Epidermal melanocyte (primary cell): ENCODE data around the gene GIT1.

Source experiments
- DNase-seq: peaks from one replicate; pipeline ENCODE4 v3.0.0; 2011; ENCODE audit warnings: low spot score; ENCODE audit not compliant: insufficient read length

GIT1 gene

DNA sequence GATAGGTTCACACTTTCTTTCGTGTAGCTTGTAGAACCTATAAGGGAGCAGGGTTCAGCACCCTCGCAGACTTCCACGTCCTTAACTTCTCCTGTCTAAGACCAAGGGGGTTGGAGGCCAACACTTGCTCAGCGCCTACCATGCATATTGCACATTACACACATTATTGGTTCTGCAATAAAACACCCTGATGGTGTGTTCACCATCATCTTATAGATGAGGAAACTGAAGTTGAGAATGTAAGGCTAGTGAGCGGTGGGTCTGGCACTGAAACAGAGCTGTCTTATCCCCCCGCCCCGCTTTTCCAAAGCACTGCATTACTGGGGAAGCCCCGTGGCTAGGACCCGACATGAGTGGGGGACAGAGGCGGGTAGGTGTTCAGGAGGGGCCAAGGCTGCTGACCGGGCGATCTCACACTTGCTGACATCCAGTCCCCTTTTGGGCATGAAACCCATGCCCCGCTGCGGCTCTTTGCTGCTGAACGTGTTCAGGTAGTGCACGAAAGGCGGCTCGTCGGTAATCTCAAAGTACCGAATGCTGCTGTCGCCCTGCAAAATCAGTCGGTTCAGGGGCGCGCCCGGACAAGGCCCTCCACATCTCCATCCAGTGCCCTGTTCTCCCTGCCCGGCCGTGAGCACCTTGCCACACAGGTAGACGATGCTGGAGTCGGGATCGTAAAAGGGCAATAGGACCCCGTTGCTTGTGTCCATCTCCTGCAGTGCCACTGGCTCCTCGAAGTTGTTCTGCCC is 27.0 kb upstream of the GIT1 start:
- DNase-seq: no peak

DNA sequence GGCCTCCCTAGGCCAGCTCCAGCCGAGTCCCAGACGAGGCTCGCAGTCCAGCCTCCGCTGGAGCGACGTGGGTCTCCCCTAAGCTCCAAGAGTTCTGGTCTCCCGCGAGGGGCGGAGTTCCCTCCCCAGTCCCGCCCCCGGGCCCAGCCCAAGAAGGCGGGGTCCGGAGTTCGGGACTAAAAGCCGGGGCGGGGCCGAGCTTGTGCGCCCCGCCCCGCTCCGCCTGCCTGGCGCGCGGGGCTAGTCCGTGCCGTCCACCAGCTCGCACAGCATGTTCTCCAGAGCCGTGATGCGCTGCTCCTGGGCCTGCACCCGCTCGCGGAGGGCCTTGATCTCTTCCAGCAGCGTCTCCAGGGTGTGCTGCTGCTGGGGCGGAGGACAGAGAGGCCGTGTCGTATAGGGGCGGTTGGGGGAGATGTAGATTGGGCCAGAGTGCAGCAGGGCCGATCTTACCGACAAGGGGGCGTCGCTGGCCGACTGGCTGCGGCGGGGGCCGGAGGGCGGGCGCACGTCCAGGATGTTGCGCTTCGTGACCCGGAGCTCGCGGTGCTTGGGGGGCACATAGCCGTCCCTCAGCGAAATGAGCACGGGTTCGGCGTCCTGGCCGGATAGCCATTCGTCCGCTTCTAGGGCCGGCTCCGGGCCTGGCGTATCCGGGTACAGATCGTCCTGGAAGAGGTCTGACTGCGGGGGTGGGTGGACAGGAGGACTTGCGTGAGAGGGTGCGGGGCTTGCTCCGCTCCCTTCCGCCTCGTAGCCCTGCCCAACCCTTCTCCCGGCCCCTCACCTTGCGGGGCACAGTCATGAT is 26.2 kb upstream of the GIT1 start:
- DNase-seq: peak; percentile 81

DNA sequence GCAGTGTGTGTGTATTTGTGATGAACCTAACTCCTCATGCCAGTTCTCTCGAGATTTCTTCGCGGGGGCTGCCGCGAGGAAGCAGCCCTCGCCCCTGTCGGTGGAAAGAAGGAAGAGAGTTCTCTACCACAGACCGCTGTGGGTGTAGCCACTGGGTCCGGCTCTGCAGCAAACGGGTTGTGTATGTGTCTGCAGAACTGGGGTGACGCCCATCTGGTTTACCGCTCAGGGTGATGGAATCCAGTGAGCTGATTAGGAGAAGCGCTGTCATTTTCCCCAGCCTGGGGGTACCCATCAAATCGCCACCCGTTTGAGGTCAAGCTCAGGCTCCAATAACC is 25.6 kb upstream of the GIT1 start:
- no peak for DNase-seq

DNA sequence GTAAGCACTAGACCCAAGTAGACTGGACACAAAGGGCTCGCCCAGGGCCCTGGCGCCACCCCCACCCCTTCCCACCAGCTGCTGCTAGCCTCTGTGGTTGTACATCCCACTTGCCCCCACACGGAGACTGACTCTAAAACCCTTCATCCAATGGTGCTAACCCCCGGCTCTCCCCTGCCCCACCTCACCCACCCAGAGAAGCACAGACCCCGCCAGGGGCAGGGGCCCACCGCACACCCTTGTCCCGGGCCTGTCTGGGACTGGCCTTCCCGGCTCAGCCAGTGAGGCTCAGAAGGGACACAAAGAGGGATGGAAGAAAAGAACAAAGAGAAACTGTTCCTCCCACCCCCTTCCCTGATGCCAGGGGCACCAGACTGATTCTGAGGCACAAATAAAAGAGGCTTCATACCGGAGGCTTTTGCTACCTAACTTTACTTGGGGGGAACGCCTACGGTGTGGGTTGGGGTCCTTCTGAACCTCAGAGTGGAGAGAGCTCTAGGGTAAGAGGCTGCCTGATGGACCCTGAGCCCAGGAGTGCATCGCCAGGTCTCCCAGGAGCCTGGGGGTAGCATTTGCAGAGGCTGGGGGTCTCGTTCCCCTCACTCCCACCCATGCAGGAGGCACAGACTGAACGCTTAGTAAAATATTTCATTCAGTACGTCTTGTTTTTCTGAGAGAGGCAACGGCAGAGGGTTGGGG is 25.1 kb upstream of the GIT1 start:
- no peak for DNase-seq

DNA sequence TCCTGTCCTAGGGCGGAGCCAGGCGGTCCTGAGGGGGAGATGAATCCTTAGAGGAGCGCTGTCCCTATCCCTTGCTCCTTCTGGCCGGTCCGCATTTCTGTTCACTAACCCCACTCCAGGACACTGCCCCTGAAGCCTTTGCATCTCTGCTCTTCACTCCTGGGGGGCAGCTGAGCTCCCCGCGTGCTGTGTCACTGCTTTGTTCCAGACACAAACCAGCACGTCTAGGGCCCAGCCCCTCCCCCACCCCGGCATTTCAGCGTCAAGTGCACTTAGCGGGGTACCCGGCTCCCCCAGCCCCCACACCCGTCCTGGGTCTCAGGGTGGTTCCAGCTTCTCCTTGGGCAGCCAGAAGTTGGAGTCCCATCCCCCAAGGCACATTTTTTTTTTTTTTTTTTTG is 24.4 kb upstream of the GIT1 start:
- DNase-seq: no peak

DNA sequence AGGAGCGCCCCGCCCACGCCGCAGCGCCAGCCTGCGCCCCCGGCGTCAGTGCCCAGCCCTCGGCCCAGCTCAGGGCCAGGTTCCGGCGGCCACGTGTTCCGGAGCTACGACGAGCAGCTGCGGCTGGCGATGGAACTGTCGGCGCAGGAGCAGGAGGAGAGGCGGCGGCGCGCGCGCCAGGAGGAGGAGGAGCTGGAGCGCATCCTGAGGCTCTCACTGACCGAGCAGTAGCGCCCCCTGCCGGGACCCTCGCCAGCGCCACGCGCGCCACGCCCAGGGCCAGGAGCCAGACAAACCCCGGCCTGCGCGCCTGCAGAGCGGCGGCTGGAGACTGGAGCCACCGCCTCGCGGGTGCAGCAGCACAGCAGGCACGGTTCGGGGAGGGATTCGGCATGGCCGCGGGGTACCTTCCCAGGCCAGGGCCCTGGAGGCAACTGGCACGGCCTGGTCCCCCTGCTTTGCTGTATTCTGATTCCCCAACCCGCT is 23.9 kb upstream of the GIT1 start:
- peak; percentile 60 for DNase-seq

DNA sequence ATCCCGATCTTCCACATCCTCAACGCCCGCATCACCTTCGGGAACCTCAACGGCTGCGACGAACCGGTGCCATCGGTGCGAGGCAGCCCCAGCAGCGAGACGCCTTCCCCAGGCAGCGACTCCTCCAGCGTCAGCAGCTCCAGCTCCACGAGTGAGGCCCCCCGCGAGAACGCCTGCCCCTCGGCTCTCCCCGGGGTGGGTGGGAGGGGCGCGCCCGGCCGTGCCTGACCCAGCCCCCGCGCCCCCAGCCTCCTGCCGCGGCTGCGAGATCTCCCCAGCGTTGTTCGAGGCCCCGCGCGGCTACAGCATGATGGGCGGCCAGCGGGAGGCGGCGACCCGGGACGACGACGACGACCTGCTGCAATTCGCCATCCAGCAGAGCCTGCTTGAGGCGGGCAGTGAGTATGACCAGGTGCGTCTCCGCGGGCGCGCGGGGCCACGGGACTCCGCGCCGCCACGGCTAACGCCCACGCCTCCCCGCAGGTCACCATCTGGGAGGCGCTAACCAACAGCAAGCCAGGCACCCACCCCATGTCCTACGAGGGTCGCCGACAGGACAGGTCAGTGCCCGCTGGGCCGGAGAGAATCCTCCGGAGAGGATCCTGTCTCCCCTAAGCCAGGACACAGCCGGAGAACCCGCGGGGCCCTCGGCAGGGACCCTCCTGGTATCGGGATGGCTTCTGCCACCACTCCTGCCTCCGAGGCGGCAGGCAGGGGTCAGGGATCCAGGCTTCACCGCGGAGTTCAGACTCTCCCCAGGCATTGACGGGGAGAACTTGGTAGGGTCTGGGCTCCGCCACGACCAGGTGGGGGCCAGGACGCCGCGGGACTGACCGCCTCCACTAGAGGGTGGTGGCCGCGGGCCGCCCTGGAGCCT is 23.2 kb upstream of the GIT1 start:
- DNase-seq: no peak

DNA sequence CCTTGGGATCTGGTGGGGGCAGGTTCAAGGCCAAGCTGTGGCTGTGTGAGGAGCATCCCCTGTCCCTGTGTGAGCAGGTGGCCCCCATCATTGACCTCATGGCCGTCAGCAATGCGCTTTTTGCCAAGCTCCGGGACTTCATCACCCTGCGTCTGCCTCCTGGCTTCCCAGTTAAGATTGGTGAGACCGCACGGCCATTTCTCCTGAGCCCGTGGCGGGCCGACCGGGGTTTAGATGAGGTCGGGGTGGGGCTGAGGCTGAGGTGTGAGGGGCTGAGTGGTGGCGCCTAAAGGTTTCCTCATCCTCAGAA is 22.6 kb upstream of the GIT1 start:
- no peak for DNase-seq

DNA sequence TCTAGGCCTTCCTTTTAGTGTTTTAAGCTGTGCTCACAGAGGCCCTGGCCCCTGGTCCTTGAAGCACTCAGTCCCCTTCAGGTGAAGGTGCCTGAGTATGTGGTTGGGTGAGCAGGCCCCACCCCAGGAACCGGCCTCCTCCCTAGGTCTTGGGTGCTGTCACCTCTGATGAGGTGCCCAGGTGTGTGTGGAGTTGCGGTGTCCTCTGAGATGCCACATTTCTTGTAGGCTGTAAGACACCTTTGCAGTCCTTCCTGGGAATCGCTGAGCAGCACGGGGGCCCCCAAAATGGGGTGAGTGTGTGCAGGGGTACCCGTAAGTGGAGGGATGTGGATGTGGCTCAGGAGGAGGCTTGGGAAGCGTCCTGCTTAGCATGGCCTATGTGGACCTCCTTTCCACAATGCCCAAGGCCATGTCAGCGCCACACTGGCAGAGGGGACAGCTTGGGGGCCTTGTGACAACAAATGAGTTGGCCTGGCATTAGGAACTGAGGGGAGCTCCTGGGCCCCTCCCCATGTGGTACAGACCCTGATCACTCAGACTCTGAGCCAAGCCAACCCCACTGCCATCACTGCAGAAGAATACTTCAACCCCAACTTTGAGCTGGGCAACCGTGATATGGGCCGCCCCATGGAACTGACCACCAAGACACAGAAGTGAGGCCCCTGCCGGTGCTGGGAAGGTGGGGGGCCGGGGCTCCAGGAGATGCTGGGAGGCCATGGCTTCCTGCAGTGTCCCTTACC is 22.1 kb upstream of the GIT1 start:
- no peak for DNase-seq

DNA sequence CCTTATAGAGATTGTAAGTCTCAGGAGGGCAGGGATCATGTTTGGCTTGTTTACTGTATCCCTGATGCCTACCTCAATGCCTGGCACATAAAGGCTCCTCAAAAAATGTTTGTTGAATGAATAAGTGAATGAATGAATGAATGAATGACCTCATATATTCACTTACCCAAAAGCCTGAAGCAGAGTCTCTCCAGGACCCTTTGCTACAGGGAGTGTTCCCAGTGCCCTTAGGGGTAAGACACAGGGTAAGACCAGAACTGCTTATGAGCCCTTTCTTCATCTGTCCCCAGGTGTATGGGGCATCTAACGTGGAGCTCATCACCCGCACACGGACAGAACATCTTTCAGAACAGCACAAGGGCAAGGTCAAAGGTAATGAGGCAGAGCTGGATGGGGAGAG is 20.9 kb upstream of the GIT1 start:
- DNase-seq: no peak

DNA sequence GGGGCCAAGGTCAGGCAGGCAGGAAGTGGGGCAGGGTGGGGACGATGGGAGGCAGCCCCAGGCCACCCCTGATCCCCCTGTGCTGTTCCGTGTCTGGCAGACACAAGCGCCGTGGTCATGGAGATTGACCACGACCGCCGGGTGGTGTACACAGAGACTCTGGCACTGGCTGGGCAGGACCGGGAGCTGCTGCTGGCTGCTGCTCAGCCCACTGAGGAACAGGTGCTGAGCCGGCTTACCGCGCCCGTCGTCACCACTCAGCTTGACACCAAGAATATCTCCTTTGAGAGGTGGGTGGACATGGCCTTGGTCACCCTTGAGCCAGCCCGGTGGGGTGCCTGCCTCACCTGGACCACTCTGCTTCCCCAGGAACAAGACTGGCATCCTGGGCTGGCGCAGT is 19.5 kb upstream of the GIT1 start:
- DNase-seq: no peak

DNA sequence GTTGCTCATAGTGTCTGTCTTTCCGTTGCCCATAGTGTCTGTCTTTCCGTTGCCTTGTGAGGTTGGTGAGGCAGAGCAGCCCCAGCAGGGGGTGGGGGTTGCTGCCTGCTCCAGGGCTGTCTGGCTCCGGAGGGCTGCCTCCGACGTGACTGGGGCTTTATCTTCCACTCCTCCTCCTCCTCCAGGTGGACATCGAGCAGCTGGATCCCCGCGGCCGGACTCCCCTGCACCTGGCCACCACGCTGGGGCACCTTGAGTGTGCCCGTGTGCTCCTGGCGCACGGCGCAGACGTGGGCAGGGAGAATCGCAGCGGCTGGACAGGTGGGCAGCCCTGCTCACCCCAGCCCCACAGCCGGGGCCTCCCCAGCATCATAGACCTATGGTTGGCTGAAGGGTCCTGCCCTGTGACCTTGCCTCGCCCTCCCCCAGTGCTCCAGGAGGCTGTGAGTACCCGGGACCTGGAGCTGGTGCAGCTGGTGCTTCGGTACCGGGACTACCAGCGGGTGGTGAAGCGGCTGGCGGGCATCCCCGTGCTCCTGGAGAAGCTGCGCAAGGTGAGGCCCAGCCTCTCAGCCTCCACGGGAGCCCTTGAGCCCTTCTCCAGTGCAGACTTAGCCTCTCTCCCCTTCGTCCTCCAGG is 18.2 kb upstream of the GIT1 start:
- no peak for DNase-seq

DNA sequence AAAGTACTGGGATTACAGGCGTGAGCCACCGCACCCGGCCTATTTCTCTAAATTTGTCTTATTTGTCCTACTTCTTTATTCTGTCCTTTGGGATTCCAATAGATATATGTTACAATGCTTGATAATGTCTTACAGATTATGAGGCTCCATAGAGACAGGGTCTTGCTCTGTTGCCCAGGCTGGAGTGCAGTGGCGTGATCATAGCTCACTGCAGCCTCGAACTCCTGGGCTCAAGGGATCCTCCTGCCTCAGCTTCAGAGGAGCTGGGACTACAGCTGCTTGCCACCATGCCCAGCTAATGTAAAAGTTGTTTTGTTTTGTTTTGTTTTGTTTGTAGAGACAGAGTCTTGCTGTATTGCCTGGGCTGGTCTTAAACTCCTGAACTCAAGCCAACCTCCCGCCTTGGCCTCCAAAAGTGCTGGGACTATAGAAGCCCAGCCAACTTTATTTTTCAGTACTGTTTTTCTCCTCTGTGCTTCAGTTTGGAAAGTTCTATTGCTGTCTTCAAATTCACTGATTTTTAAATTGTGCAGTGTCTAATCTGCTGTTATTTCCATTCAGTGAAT is 13.7 kb upstream of the GIT1 start:
- no peak for DNase-seq

DNA sequence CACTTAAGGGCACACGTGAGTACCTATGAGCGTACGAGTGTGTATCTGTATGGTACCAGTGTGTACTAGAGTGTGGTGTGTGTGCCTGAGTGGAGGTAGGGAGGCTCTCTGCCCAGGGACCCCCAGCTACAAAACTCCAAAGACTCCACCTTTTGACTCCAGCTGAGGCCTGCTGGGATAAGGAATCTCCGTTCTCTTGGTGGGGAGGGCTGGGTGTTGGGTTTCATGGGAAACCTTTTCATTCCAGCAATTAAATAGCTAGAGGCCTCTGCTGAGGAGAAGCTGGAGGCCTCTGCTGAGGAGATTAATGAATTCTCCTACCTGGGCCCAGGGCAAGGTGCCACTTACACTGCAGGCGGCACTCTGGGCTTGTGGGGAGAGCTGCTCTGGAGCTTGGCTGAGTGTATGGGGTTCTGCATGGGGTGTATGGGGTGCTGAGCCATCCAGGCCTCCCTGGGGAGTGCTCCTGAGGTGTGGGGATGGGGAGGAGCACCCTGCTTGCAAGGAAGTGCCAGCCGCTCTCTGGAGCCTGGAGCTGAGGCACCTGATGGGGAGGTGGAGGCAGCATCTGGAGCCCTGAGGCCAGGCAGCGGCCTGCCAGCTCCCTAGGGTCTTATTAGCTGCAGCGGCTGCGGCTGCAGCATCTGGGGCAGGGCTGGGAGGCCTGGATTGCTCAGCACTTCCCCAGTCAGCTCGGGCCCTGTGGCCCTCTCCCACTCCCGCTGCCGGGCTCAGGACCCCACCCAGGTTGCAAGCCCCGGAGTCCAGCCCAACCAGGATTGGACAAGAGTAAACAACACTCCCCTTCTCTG is 8.1 kb upstream of the GIT1 start:
- DNase-seq: no peak

DNA sequence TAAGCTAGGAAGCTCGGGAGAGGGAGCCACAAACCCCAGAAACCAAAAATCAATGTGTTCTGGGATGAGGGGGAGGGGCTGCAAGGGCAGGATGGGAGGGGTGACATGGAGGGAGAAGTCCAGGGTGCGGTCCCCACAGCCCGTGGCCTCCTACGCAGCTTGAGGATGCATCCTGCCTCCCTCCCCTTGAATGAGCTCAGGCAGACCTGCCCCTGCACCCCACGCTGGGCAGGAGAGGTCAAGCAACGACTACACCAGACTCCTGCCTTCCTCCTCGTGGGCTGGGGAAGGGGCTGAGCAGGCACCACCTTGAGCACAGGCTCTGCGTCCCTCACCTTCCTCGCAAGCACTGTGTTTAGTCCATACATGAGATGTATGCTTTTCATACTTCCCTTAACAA is 7.4 kb upstream of the GIT1 start:
- no peak for DNase-seq

DNA sequence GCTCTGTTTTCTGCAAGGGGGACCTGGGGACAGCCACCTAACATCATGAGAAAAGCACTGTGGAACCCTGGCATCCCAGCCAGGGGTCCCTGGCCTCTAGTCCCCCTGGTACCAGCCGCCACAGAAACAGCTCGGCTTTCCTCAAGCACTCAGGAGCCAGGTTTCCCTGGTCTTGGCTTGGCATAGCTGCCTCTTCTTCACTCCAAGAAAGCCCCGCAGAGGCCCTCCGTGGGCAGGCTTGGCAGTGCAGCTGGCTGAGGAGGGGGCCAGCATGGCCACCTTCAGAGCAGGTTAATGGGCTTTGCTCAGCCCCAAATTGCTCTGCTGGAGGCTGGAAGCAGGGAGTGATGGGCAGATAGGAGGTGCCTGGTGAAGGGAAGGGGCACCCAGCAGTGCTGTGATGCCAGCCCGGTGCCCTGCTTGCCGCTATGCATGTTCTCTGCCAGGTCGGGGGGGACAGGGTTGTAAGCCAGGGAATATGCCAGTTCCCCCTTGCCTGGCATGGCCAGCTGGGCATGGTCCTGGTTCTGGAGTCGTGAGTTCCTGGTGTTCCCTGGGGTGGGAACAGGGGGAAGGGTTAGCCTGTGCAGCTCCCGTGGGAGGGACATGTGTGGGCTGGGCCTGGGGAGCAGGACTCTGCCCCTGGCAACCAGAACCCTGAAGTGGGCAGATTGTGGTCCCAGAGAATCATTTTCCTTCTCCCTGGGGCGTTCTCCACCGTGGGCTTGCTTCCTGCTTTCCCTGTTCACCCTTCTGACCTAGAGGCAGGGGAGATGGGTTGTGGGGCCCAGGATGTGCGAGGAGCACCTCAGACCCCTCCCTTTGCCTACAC is 6.7 kb upstream of the GIT1 start:
- no peak for DNase-seq

DNA sequence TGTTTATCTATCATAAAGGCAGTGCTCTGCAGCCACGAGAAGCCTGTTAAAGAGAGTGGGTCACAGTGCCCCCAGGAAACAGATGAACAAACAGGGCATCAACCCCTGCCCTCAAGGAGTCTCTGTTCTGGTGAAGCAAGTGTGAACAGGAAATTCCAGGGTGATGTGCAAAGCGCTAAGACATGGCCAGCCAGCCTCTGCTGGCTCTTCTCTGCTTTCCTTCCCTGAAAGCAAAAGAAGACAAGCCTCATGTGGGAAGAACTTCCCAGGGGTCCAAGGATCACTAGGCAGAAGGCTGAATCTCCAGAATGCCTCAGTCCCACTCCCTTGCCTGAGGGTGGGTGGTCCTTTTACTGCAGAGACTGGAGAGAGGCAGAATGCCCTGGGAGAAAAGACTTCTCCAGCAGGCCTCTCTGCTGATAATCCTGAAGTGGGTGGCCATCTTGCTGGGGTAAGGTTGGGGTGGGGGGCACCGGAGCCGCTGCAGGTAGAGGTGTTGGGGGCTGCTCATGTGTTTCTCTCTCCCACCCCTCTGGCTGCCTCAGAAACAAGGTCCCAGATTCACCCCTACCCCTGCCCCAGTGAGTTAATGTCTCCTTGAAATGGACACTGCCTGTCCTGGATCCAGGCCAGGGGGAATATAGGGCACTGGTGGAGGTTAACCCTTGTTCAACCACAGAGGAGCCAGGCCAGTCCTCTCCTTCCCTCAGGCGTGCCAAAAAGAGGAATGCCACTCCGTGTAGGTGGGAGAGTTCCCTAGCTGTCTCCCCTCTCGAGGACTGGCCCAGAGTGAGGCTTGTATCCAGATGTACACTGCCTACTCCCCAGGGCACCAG is 5.9 kb upstream of the GIT1 start:
- DNase-seq: no peak
